AG04449 (cell line): Measurements from ENCODE around the gene FAM3A.
A peak's percentile ranks its signal among the peaks of the same experiment; 100 is the strongest.

Experiments used
- CTCF ChIA-PET: fragments of 350-600 bp; formaldehyde crosslinking; extraction: SDS; loops from one replicate; lab custom pipeline; 2021; ENCODE audit warnings: antibody characterized with exemption; lab: Yijun Ruan, JAX
- POLR2A ChIA-PET: fragments of 400-600, 350-600 bp; formaldehyde crosslinking; extraction: SDS; loops from one replicate; lab custom pipeline; 2020; ENCODE audit warnings: antibody characterized with exemption, inconsistent platforms; lab: Yijun Ruan, JAX
- DNase-seq: peaks from one replicate; pipeline ENCODE4 v3.0.0-alpha.2; 2010; ENCODE audit warnings: low read depth, low spot score
- H3K4me3 ChIP-seq: 2 replicates; pipeline ENCODE4 v1.5.1; 2011; ENCODE audit warnings: low read depth, mild to moderate bottlenecking, control low read depth, low read length
- TF ChIP-seq, protein P1 (sequence below): IDR thresholded peaks from one replicate; pipeline ENCODE4 v1.5.1; 2011; ENCODE audit warnings: mild to moderate bottlenecking, moderate library complexity, low read length, control low read depth, inconsistent platforms; ENCODE audit not compliant: insufficient read depth; ENCODE audit errors: missing control alignments

FAM3A gene

DNA sequence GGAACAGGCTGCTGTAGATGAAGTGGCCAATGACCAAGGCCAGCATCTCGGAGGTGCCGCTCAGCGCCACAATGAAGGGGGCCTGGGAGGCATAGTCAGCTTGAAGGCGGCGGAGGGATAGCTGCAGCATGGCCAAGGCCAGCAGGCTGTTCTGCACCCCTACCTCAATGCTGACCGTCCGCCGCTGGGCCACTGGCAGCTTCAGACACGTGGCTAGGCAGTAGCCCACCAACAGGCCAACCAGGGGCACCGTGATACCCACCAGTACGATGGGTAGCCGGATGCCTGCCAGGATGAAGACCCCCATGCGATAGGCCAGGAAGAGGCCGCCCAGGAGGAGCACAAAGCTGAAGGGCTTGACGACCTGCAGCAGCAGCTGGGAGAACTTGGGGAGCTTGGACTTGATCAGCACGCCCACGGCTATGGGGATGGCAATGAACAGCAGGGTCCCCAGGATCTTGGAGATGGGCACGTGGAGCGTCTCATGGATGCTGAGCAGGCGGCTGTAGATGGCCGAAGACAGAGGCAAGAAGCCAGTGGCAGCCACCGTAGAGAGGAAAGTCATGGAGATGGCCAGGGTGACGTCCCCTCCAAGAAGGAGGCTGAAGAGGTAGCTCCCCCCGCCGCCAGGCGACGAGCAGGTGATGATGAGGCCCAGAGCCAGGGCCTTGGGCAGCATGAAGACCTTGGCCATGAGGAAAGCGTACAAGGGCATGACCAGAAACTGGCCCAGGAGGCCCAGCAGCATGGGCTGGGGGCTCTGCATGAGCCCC lies 28.3 kb downstream of the FAM3A start:
- ChIA-PET CTCF (interaction anchor here (1.0 to 2.5 kb wide), 3 partner anchors 11 to 54 kb away, joined by 3 to 9 read pairs (median 3); no protein-coding TSS in a partner anchor), POLR2A (interaction anchor here (0.9 kb wide), 1 partner anchor 9 kb away, joined by 3 read pairs; the partner anchor contains the start of gene LAGE3)
- H3K4me3 ChIP-seq, result no peak overlapping the region
- TF ChIP-seq, protein P1, sequence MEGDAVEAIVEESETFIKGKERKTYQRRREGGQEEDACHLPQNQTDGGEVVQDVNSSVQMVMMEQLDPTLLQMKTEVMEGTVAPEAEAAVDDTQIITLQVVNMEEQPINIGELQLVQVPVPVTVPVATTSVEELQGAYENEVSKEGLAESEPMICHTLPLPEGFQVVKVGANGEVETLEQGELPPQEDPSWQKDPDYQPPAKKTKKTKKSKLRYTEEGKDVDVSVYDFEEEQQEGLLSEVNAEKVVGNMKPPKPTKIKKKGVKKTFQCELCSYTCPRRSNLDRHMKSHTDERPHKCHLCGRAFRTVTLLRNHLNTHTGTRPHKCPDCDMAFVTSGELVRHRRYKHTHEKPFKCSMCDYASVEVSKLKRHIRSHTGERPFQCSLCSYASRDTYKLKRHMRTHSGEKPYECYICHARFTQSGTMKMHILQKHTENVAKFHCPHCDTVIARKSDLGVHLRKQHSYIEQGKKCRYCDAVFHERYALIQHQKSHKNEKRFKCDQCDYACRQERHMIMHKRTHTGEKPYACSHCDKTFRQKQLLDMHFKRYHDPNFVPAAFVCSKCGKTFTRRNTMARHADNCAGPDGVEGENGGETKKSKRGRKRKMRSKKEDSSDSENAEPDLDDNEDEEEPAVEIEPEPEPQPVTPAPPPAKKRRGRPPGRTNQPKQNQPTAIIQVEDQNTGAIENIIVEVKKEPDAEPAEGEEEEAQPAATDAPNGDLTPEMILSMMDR, result no peak
- DNase-seq, result no peak

DNA sequence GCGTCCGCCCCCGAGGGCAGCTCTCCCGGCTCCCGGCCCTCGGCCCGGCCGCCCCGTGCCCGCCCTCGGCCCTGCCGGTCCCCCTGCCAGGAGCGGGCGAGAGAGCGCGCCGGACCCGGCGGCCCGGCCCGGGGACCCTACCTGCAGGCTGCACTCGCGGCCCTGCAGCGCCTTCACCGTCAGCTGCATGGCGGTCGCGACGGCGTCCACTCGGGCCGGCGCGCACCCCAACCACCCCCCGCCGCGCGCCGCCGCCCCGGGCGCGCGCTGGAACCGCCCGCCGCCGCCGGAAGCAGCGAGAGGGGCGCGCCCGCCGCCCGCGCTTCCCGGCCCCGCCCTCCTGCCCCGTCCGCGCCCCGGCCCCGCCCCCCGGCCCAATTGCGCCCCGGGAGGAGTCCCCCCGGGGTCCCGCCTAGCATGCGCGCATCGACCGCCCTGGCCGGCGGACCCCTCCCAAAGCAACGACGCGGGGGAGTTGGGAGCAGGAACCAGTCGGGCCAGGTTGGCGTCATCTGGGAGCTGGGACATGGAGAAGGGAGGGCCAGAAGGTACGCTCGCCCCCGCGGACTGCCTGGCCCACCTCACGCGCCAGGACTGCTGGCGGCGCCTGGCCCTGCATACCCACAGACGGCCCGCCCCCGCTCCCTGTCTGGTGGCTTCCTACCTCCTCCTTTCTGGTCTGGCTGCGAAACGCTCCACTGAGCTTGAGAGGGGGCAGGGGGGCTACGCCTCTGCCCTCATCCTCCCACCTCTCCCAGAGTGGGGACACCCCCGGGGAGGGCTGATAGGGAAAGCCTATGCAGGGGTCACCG lies 29.4 kb downstream of the FAM3A start, which contains the start of gene UBL4A:
Gene UBL4A, minus strand, starts transcription at position 220 of the 812 bp plus-strand sequence. Its CDS starts 31 bp downstream, at position 189.
- peak within 1 kb of the TSS; percentile 63 for H3K4me3 ChIP-seq
- no peak for DNase-seq
- CTCF ChIA-PET, result interaction anchor here (1.0 to 2.5 kb wide), 4 partner anchors 10 to 49 kb away, joined by 3 to 9 read pairs (median 4); no protein-coding TSS in a partner anchor
- TF ChIP-seq, protein P1, result no peak
- POLR2A ChIA-PET, result interaction anchor here (0.9 to 1.1 kb wide), 3 partner anchors 8 to 26 kb away, joined by 3 read pairs; partner anchors contain the start of gene LAGE3

DNA sequence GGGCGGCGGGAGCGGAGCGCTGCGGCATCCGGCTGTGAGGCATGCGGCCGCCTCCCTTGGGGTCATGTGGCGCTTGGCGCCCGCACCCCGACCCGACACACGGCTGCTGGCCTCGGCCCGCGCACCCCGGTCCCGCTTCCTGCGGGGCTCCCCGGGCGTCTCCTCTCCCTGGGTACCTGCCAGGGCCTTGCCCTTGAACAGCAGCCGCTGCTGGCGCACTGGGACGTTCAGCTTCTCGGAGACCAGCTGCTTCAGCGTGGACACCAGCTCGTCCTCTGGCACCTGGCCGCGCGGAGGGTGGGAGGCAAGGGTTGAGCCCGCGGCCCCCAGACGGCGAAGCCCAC lies 30.0 kb downstream of the FAM3A start:
- TF ChIP-seq, protein P1, result no peak
- H3K4me3 ChIP-seq, result peak overlapping the region; percentile 63
- ChIA-PET POLR2A (interaction anchor here (0.6 to 1.1 kb wide), 3 partner anchors 20 to 88 kb away, joined by 3 read pairs; partner anchors contain the start of gene RPL10), CTCF (interaction anchor here (1.0 to 2.5 kb wide), 3 partner anchors 10 to 50 kb away, joined by 4 to 9 read pairs (median 5); no protein-coding TSS in a partner anchor)
- DNase-seq, result no peak

DNA sequence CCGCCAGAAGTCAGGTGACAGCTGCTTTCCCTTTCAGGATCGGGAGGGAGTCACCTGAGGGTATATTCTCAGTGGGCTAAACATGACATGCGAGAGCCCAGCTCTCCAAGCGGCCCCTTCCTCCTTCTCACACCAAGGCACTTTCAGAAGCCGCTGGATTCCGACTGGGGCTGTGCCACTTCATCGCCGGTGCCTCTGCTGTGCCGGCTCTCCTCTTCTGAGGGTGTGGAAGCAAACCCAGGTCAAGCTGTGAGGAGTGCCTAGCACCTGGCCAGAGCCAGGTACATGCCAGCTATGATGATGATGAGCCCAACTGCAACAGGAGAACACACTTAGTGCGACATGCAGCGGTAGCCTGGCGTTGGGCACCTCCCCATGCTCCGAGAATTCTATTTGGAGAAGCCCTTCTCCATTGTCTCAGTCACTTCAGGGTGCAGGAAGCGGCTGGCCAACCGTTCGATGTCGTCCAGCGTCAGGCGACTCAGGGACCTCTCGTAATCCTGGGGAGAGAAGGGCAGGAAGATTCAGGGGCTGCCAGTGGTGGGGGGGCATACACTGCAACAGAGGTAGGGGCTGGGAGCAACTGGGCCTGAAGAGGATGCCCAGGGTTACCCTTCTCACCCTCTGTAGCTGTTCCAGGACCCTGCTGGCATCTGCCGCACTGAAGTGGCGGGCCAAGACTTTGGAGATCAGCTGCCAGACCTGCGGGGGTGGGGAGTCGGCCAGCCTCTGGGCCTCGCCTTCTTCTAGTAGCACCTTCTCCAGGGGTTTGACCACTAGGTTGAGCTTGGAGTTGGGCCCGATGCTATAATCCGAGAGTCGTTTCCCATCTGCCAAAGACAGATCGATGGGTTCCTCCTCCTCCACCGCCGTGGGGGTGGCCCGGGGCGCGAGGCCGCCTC lies 30.6 kb downstream of the FAM3A start:
- no peak for DNase-seq
- CTCF ChIA-PET, result interaction anchor here (1.0 to 2.5 kb wide), 3 partner anchors 9 to 51 kb away, joined by 4 to 9 read pairs (median 5); no protein-coding TSS in a partner anchor
- TF ChIP-seq, protein P1, result no peak
- H3K4me3 ChIP-seq, result peak overlapping the region; percentile 63
- POLR2A ChIA-PET, result interaction anchor here (0.6 to 1.1 kb wide), 4 partner anchors 12 to 87 kb away, joined by 3 read pairs; partner anchors contain the start of gene RPL10

DNA sequence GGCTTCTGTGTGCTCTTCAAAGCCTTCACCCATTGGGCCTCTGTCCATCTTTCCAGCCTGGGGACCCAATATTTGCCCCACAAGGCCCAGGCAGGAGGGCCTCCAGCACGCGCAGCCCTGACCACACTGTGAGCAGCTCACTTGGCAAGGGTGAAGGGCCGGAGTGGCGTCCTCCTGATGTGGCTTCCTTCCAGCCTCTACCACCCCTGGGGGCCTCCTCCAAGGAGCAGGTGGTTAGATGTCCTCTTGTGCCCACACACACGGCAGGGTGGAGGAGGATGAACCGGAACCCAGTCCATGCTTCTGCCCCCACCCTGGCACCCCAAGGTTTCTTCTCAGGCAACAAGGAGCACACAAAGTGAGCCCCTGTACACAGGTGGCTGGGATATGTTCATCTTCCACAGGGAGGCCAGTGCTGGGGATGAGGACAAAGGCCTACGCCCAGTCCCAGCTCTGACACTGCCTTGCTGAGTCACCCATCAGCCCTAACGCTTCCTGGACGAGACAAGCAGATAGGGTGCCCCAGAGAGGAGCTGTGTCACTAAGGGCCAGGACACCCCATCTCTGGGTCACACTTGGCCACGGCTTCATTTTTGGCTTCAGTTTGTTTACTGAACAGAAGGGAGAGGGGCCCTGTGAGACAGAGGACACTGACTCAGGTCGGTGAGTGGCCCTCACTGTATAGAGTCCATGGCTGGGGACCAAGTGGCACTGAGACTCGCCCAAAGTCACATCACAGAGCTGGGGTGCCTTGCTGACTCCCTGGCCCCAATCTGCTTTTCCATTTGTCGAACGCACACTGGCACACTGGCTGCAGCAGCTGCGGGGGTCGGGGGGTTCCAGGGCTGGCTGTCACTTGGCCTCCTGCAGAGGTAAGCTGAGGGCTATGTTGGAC lies 31.5 kb downstream of the FAM3A start:
- ChIA-PET CTCF (interaction anchor here (1.5 to 2.5 kb wide), 2 partner anchors 8 to 51 kb away, joined by 5 to 9 read pairs; no protein-coding TSS in a partner anchor), POLR2A (interaction anchor here (0.8 kb wide), 1 partner anchor 11 kb away, joined by 3 read pairs; no protein-coding TSS in a partner anchor)
- DNase-seq, result no peak
- TF ChIP-seq, protein P1, result no peak
- H3K4me3 ChIP-seq, result no peak overlapping the region
